H1 (cell line): ENCODE results near the gene CAPN10.

Experiments used
- CBX5 ChIP-seq: fragments of 300-800, 300-1000 bp; sonication (generic); IDR thresholded peaks from 2 replicates; pipeline ENCODE4 v1.7.1; 2016; ENCODE audit warnings: antibody characterized with exemption, low read length, low read depth
- CHD1 ChIP-seq: IDR thresholded peaks from 2 replicates; pipeline ENCODE4 v1.6.1; 2012; ENCODE audit warnings: low read depth, low read length, improper control_type of control experiment
- CHD2 ChIP-seq: IDR thresholded peaks from 2 replicates; pipeline ENCODE4 v1.6.1; 2012; ENCODE audit warnings: low read length, improper control_type of control experiment
- CREB1 ChIP-seq: IDR thresholded peaks from 2 replicates; pipeline ENCODE4 v1.6.1; 2012; ENCODE audit warnings: inconsistent platforms
- CTCF ChIP-seq, 3 experiments: IDR thresholded peaks; 1 replicate in 2 of 3; 2 replicates in 1 of 3; pipeline versions ENCODE4 v1.5.1 to v1.6.1; 2011; ENCODE audit warnings: low read length in 3 of 3, mild to moderate bottlenecking in 3 of 3, inconsistent platforms in 2 of 3, low read depth in 1 of 3, moderate library complexity in 1 of 3; ENCODE audit not compliant: insufficient read depth in 1 of 3; ENCODE audit errors: control extremely low read depth in 1 of 3
- EP300 ChIP-seq, 2 experiments: IDR thresholded peaks; 1 replicate in 1 of 2; 2 replicates in 1 of 2; pipeline ENCODE4 v1.6.1; 2011 to 2012; ENCODE audit warnings: low read depth in 2 of 2, low read length in 2 of 2, mild to moderate bottlenecking in 2 of 2, borderline replicate concordance in 1 of 2, inconsistent platforms in 1 of 2, moderate library complexity in 1 of 2
- EZH2 ChIP-seq: fragments of 200-600 bp; sonication (generic); IDR thresholded peaks from 2 replicates; pipeline ENCODE4 v1.7.1; 2012; ENCODE audit warnings: low read depth, mild to moderate bottlenecking, moderate library complexity, low read length, inconsistent platforms; ENCODE audit not compliant: severe bottlenecking
- POLR2A ChIP-seq, 2 experiments: IDR thresholded peaks; 1 replicate in 1 of 2; 2 replicates in 1 of 2; pipeline ENCODE4 v1.6.1; 2011; ENCODE audit warnings: low read depth in 2 of 2, low read length in 2 of 2, mild to moderate bottlenecking in 2 of 2; ENCODE audit errors: control extremely low read depth in 1 of 2
- POLR2AphosphoS5 ChIP-seq: IDR thresholded peaks from 2 replicates; pipeline ENCODE4 v1.6.1; 2011; ENCODE audit warnings: low read depth, low read length
- TAF1 ChIP-seq: IDR thresholded peaks from 2 replicates; pipeline ENCODE4 v1.6.1; 2011; ENCODE audit warnings: mild to moderate bottlenecking, low read depth, low read length
- USF2 ChIP-seq: IDR thresholded peaks from 2 replicates; pipeline ENCODE4 v1.6.1; 2011; ENCODE audit warnings: low read length, improper control_type of control experiment
- YY1 ChIP-seq: IDR thresholded peaks from 2 replicates; pipeline ENCODE4 v1.6.1; 2011; ENCODE audit warnings: low read depth, mild to moderate bottlenecking, low read length
- ZNF274 ChIP-seq: IDR thresholded peaks from 2 replicates; pipeline ENCODE4 v1.7.0; 2012; ENCODE audit warnings: low read length, borderline replicate concordance; ENCODE audit errors: extremely low read depth

- TF ChIP-seq CTCF (IDR thresholded peaks at IDR 0.05; ENCODE audit: control extremely low read depth in 1 of 3, insufficient read depth in 1 of 3, low read depth in 1 of 3, low read length in 3 of 3) (no peak), POLR2A (IDR thresholded peaks at IDR 0.05; ENCODE audit: control extremely low read depth in 1 of 2, low read depth in 2 of 2, low read length in 2 of 2) (no peak), CBX5 (no peak), YY1 (no peak), CHD2 (no peak), CHD1 (no peak), EP300 (IDR thresholded peaks at IDR 0.05; ENCODE audit: borderline replicate concordance in 1 of 2, low read depth in 2 of 2, low read length in 2 of 2) (no peak), EZH2 (no peak), CREB1 (no peak), POLR2AphosphoS5 (no peak), TAF1 (no peak), ZNF274 (no peak), USF2 (no peak)
Observed at GRCh38 chr2:240648155-240648649, 61.7 kb downstream of the CAPN10 start.
